Cardiac muscle cell (in vitro differentiated cells and primary cell): ENCODE measurements around the gene TIFAB. TPM values are rescaled to one million over a fixed set of nuclear protein-coding genes. Genes with fewer than 3 reads are reported as not detected.

ENCODE experiments used
- DNase-seq, 2 donors: peaks; one replicate each; pipeline versions ENCODE4 v3.0.0 to v3.0.0-alpha.2; 2010 to 2017; ENCODE audit warnings: low read depth in 1 of 2, low spot score in 1 of 2
- H3K27ac ChIP-seq: fragments of 200-600 bp; sonication (generic); 2 replicates; pipeline ENCODE4 v1.5.1; 2016
- H3K27me3 ChIP-seq: fragments of 200-600 bp; sonication (generic); 2 replicates; pipeline ENCODE4 v1.6.0; 2016; ENCODE audit warnings: control low read depth
- H3K36me3 ChIP-seq: fragments of 200-600 bp; sonication (generic); 2 replicates; pipeline ENCODE4 v1.5.1; 2016; ENCODE audit warnings: control low read depth
- H3K4me1 ChIP-seq: fragments of 200-600 bp; sonication (generic); 2 replicates; pipeline ENCODE4 v1.8.1; 2017; ENCODE audit warnings: low read depth, mild to moderate bottlenecking, mixed run types
- H3K4me3 ChIP-seq: fragments of 200-600 bp; sonication (generic); 2 replicates; pipeline ENCODE4 v1.5.1; 2016; ENCODE audit warnings: mild to moderate bottlenecking
- H3K9me3 ChIP-seq: fragments of 200-600 bp; sonication (generic); 2 replicates; pipeline ENCODE4 v1.5.1; 2017; ENCODE audit warnings: low read depth, mild to moderate bottlenecking, control low read depth
- polyA plus RNA-seq: library from polyadenylated mRNA; unstranded; fragments of >200 nt; fragmentation: Nextera tagmentation; extraction: Ambion mirVana; gene quantifications from 2 replicates; pipeline ENCODE4 v1.2.1, GENCODE V29; 2016
- total RNA-seq: library from RNA; depleted of rRNA; stranded (reverse); fragments of >200 nt; gene quantifications from 2 replicates; pipeline ENCODE4 v1.2.3, GENCODE V29; 2016
- TF ChIP-seq, protein P1 (sequence below): IDR thresholded peaks from 2 replicates; pipeline ENCODE4 v1.5.1; 2012; ENCODE audit warnings: low read depth, mild to moderate bottlenecking, low read length

TIFAB gene
- total and polyA plus RNA-seq, 2 experiments from 2014 or later, result not detected

DNA sequence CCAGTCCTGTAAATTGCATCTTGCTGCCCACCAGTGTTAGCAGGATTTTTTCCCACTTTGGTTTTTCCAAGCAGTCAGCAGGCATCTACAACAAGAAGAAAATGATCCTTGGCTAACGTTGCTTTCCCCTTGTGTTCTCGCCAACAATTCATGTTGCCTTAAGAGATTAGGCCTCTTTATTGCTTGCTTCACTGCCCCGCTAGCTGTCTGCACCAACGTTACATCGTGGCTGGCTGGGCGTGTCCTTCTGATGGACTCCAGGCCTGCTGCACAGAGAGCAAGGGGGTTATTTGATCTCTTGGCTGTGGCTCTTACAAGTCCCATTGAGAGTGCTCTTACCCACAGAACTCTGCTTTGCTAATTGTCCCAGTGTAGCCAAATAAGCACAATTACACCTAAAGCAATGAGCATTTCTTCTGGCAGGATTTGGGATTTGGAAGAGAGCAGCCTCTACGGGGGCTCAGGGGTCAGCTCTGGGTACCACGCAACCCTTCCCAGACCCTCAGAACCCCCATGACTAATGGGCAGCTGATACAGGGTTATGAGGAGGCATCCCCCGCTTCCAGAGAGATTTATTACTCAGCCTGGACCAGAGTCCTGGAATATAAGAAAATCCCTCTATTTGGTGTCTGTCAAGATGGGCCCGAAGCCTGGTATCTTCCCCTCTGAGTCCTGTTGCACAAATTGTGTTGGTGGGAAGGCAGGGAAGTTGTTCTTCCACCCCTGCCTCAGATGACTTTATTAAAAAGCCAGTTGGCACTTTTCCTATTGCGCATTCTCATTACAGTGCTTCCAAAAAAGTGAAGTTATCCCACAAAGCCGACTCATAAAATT lies 22.6 kb downstream of the TIFAB start:
- no peaks in the 10 kb centered on the region for H3K27me3 ChIP-seq
- DNase-seq, result peak; percentile 81 to 95
- H3K9me3 ChIP-seq, result no peaks in the 10 kb centered on the region
- TF ChIP-seq, protein P1, sequence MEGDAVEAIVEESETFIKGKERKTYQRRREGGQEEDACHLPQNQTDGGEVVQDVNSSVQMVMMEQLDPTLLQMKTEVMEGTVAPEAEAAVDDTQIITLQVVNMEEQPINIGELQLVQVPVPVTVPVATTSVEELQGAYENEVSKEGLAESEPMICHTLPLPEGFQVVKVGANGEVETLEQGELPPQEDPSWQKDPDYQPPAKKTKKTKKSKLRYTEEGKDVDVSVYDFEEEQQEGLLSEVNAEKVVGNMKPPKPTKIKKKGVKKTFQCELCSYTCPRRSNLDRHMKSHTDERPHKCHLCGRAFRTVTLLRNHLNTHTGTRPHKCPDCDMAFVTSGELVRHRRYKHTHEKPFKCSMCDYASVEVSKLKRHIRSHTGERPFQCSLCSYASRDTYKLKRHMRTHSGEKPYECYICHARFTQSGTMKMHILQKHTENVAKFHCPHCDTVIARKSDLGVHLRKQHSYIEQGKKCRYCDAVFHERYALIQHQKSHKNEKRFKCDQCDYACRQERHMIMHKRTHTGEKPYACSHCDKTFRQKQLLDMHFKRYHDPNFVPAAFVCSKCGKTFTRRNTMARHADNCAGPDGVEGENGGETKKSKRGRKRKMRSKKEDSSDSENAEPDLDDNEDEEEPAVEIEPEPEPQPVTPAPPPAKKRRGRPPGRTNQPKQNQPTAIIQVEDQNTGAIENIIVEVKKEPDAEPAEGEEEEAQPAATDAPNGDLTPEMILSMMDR, result no peak
- H3K4me3 ChIP-seq, result no peak overlapping the region
- peaks cover 10% of the 10 kb centered on the region for H3K4me1 ChIP-seq
- H3K36me3 ChIP-seq, result no peaks in the 10 kb centered on the region
- no peak overlapping the region for H3K27ac ChIP-seq

DNA sequence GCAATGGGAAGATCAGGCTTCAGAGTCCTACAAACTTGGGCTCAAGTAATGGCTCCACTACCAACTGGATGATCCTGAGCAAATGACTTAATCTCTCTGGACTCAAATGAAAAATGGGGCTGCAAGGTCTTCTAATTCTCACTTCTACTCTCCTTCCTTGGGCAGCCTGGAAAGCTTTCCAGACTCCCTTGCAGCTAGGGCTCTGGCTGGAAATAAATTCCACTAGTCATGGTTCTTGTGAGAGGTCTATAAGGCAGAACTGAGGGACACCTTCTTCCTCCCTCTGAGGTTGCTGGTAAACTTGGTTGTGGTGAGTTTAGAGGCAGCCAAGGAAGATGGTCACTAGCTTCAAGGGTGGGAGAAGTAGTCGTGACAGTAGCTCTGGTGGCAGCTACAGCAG lies 23.6 kb downstream of the TIFAB start:
- TF ChIP-seq, protein P1, result no peak
- Histone ChIP-seq H3K36me3 (no peaks in the 10 kb centered on the region), H3K27me3 (no peaks in the 10 kb centered on the region), H3K4me1 (peaks cover 19% of the 10 kb centered on the region), H3K27ac (no peak overlapping the region), H3K9me3 (no peaks in the 10 kb centered on the region), H3K4me3 (no peak overlapping the region)
- DNase-seq, result no peak

DNA sequence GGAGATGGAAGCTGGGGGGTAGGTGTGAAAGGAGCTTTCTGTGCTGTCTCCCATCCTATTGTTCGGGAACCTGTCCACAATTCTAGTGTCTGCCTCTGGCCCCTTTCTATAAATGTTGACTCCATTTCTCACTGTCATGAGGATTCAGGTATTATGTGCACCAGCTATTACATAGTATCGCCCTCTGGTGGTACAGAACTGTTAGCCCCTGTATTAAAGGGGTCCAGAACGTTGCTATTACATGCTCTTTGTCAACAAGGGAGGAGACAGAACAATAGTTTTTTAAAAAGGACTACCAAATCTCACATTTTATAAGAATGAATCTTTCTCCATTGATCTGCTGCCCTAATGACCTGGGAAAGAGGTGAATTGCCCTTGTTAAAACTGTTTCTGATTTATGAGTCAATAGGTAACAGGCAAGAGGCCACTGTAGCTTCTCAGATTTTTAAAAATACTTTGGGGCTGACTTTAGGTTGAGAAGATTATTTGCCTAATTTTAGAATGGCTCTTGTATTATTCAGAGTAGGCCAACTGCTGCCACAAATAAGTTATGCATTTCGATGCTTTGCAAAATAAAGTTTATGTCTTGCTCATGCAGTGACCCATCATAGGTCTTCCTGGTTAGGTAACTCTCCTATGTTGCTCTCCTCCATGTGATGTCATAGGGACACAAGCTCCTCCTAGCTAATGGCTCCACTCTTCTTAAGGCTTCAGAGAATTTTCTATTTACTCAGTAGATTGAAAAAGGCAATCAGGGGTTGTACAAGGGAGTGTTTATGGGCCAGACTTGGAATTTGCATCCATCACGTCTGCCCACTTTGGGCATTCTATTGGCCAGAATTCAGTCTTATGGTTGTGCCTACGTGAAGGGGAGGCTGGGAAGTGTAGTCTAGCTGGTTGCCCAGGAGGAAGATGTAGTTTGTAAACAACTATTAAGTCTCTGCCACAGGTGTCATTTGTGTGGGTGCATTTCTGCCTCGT lies 25.8 kb downstream of the TIFAB start:
- no peaks in the 10 kb centered on the region for H3K9me3 ChIP-seq
- peaks cover 28% of the 10 kb centered on the region for H3K4me1 ChIP-seq
- no peak overlapping the region for H3K27ac ChIP-seq
- H3K36me3 ChIP-seq, result no peaks in the 10 kb centered on the region
- TF ChIP-seq, protein P1, result peak; percentile 81
- H3K27me3 ChIP-seq, result no peaks in the 10 kb centered on the region
- DNase-seq, result peak; percentile 65 to 76
- H3K4me3 ChIP-seq, result no peak overlapping the region

DNA sequence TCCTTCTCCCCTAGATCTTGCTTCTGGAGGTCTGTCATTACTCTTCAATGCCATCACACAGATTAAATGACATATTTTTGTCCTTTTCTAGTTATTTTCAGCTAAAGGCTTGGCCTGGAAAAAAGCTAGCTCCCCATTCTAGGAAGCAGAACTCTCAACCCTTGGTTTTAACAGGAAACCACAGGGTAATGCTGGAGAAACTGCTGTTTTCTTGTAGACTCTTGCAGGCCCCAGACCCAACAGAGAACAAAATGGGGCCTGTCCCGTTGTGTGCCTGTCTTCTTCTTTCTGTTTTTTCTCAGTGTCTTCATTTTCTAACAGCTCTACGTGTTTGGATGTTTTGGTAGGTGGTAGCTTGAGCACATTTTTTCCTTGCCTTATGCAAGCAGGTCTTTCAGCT lies 26.5 kb downstream of the TIFAB start:
- peaks cover 28% of the 10 kb centered on the region for H3K4me1 ChIP-seq
- no peak for DNase-seq
- no peak overlapping the region for H3K27ac ChIP-seq
- H3K27me3 ChIP-seq, result no peaks in the 10 kb centered on the region
- H3K36me3 ChIP-seq, result no peaks in the 10 kb centered on the region
- H3K4me3 ChIP-seq, result no peak overlapping the region
- H3K9me3 ChIP-seq, result no peaks in the 10 kb centered on the region
- TF ChIP-seq, protein P1, result no peak

DNA sequence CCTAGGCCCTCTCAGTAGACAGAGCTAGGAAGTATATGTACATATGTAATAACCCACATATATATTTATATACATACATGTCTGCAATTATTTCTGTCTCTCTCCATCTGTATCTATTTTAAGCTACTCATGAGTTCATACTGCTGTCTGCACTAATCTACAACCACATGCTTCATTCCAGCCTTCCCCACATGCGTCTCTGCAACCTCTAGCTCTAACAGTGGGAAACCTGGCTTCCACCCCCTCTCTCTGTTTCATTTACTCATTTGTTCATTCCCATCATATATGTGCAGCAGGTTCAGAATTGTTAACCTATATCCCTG lies 28.3 kb downstream of the TIFAB start:
- Histone ChIP-seq H3K4me1 (peaks cover 18% of the 10 kb centered on the region), H3K27ac (no peak overlapping the region), H3K4me3 (no peak overlapping the region), H3K9me3 (no peaks in the 10 kb centered on the region), H3K36me3 (no peaks in the 10 kb centered on the region), H3K27me3 (no peaks in the 10 kb centered on the region)
- DNase-seq, result no peak
- TF ChIP-seq, protein P1, result no peak
